NB4 (cell line): ENCODE data around the gene CEP135.

ENCODE experiments used
- DNase-seq: peaks from one replicate; pipeline ENCODE4 v3.0.0; 2010; ENCODE audit warnings: low read depth
- H3K4me3 ChIP-seq: one replicate; pipeline ENCODE4 v1.5.1; 2011; ENCODE audit warnings: mild to moderate bottlenecking, low read depth, low read length, moderate library complexity
- CTCF ChIP-seq: IDR thresholded peaks from one replicate; pipeline ENCODE4 v1.5.1; 2012; ENCODE audit warnings: low read depth, low read length
- MYC ChIP-seq: IDR thresholded peaks from 2 replicates; pipeline ENCODE4 v1.6.1; 2011; ENCODE audit warnings: low read depth, low read length
- POLR2A ChIP-seq: IDR thresholded peaks from 2 replicates; pipeline ENCODE4 v1.6.1; 2011; ENCODE audit warnings: mild to moderate bottlenecking; ENCODE audit not compliant: insufficient read length; ENCODE audit errors: extremely low read depth
- TF ChIP-seq, protein P1 (sequence below): IDR thresholded peaks from 2 replicates; pipeline ENCODE4 v1.6.1; 2011; ENCODE audit warnings: low read depth, low read length

CEP135 gene

GRCh38 chr4:56007154-56007553, 58.4 kb downstream of the CEP135 start:
- DNase-seq = peak; percentile 1
- H3K4me3 ChIP-seq = no peak overlapping the region
- TF ChIP-seq, protein P1, sequence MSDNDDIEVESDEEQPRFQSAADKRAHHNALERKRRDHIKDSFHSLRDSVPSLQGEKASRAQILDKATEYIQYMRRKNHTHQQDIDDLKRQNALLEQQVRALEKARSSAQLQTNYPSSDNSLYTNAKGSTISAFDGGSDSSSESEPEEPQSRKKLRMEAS = no peak
- TF ChIP-seq CTCF = no peak
- TF ChIP-seq POLR2A = no peak
- no peak for TF ChIP-seq MYC

GRCh38 chr4:56008206-56008605, 59.5 kb downstream of the CEP135 start:
- TF ChIP-seq POLR2A = no peak
- TF ChIP-seq MYC = no peak
- TF ChIP-seq, protein P1 = no peak
- TF ChIP-seq CTCF = no peak
- H3K4me3 ChIP-seq = no peak overlapping the region
- no peak for DNase-seq

- TF ChIP-seq POLR2A = no peak
- no peak for DNase-seq
- H3K4me3 ChIP-seq = no peak overlapping the region
Observed at GRCh38 chr4:56026596-56026995, 77.9 kb downstream of the CEP135 start.

GRCh38 chr4:56028165-56028564, 79.4 kb downstream of the CEP135 start:
- H3K4me3 ChIP-seq = no peak overlapping the region
- TF ChIP-seq CTCF (no peak), MYC (no peak), POLR2A (no peak)
- TF ChIP-seq, protein P1 = no peak
- no peak for DNase-seq

GRCh38 chr4:56038487-56039162, 89.9 kb downstream of the CEP135 start:
- no peak for TF ChIP-seq POLR2A
- no peak for TF ChIP-seq CTCF
- TF ChIP-seq MYC = no peak
- TF ChIP-seq, protein P1 = no peak
- H3K4me3 ChIP-seq = no peak overlapping the region

DNA sequence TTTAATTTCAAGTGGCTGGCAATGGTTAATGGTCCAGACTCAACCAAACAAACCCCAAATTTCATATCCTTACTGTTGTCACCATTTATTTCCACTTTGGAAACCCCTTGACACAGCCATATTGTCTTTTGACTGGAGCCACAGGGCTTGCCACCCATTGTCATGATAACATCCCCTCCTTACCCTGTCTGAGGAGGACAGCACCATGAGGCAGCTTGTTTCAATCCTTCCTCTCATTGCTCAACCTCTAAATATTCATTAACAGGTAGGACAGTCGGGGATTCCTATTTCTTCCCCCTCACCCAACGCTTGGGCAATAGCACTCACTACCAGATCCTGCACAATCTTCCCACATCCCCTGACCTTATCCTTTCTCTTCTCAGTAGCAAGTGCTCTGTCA, 92.1 kb downstream of the CEP135 start:
- no peak overlapping the region for H3K4me3 ChIP-seq
- TF ChIP-seq CTCF = no peak
- no peak for DNase-seq

More at GRCh38 chr4:56038487-56039162, 89.9 kb downstream of the CEP135 start:
- no peak for DNase-seq
